GM23338 (cell line): Measurements from ENCODE around the gene LPAR1. TPM values are rescaled to one million over a fixed set of nuclear protein-coding genes. Genes with fewer than 3 reads are reported as not detected.
"Not testable (repeated sequence)": the region's sequence is repeated elsewhere in the genome, so short reads cannot be mapped to it uniquely, and the experiment has no call there.

Experiments
- ATAC-seq: fragments of 200-7000 bp; cut with Tn5 transposase; 3 replicates; pipeline ENCODE4 v1.9.1; 2020
- DNase-seq: peaks from one replicate; pipeline ENCODE4 v3.0.0-alpha.2; 2015; ENCODE audit warnings: low spot score
- H2AFZ ChIP-seq: fragments of 200-600 bp; sonication (generic); 2 replicates; pipeline ENCODE4 v1.8.0; 2016; ENCODE audit warnings: antibody characterized with exemption, mild to moderate bottlenecking, moderate library complexity
- H3F3A ChIP-seq: fragments of 200-600 bp; sonication (generic); replicated peaks from 2 replicates; pipeline ENCODE4 v1.8.0; 2017; ENCODE audit warnings: antibody characterized with exemption, mixed run types, low read depth
- H3K27ac ChIP-seq: fragments of 200-600 bp; sonication (generic); 2 replicates; pipeline ENCODE4 v1.6.1; 2016; ENCODE audit warnings: low read depth
- H3K27me3 ChIP-seq: fragments of 200-600 bp; sonication (generic); 2 replicates; pipeline ENCODE4 v1.8.0; 2016; ENCODE audit warnings: mild to moderate bottlenecking, mixed run types, moderate library complexity; ENCODE audit not compliant: insufficient read depth
- H3K36me3 ChIP-seq: fragments of 200-600 bp; sonication (generic); 2 replicates; pipeline ENCODE4 v1.8.0; 2016; ENCODE audit warnings: mild to moderate bottlenecking; ENCODE audit not compliant: insufficient read depth
- H3K4me1 ChIP-seq: fragments of 200-600 bp; sonication (generic); 2 replicates; pipeline ENCODE4 v1.8.0; 2016; ENCODE audit warnings: mild to moderate bottlenecking, moderate library complexity; ENCODE audit not compliant: insufficient read depth
- H3K4me2 ChIP-seq: fragments of 200-600 bp; sonication (generic); 2 replicates; pipeline ENCODE4 v1.7.1; 2017; ENCODE audit warnings: mixed run types
- H3K4me3 ChIP-seq: fragments of 200-600 bp; sonication (generic); 2 replicates; pipeline ENCODE4 v1.6.1; 2016; ENCODE audit warnings: mixed run types
- H3K79me2 ChIP-seq: fragments of 200-600 bp; sonication (generic); replicated peaks from 2 replicates; pipeline ENCODE4 v1.8.0; 2017; ENCODE audit warnings: mild to moderate bottlenecking; ENCODE audit not compliant: insufficient read depth
- H3K9me2 ChIP-seq: fragments of 200-600 bp; sonication (generic); 2 replicates; pipeline ENCODE4 v1.8.0; 2017; ENCODE audit not compliant: insufficient read depth
- H4K20me1 ChIP-seq: fragments of 200-600 bp; sonication (generic); replicated peaks from 2 replicates; pipeline ENCODE4 v1.8.0; 2017; ENCODE audit warnings: mild to moderate bottlenecking; ENCODE audit not compliant: insufficient read depth
- H3K27ac Mint-ChIP-seq: 2 replicates; pipeline ENCODE4 v1.8.0; 2020; ENCODE audit warnings: inconsistent platforms, mild to moderate bottlenecking, moderate library complexity, mixed read lengths
- H3K27me3 Mint-ChIP-seq: 3 replicates; pipeline ENCODE4 v1.8.0; 2022; ENCODE audit warnings: low read depth, mild to moderate bottlenecking, moderate library complexity, mixed read lengths, inconsistent platforms; ENCODE audit not compliant: insufficient read depth, poor library complexity
- H3K36me3 Mint-ChIP-seq: 3 replicates; pipeline ENCODE4 v1.8.0; 2021; ENCODE audit warnings: low read depth, mild to moderate bottlenecking, inconsistent platforms, moderate library complexity, mixed read lengths
- H3K4me1 Mint-ChIP-seq: 3 replicates; pipeline ENCODE4 v1.8.0; 2020; ENCODE audit warnings: mild to moderate bottlenecking, inconsistent platforms, mixed read lengths
- H3K4me3 Mint-ChIP-seq: 3 replicates; pipeline ENCODE4 v1.8.0; 2021; ENCODE audit warnings: moderate library complexity, mild to moderate bottlenecking, inconsistent platforms, mixed read lengths
- H3K9me3 Mint-ChIP-seq: 3 replicates; pipeline ENCODE4 v1.8.0; 2020; ENCODE audit warnings: moderate library complexity, mild to moderate bottlenecking, inconsistent platforms, mixed read lengths
- CREB1 ChIP-seq: fragments of 250-450 bp; sonication (Bioruptor Pico); IDR thresholded peaks from 2 replicates; pipeline ENCODE4 v1.5.0; 2020; ENCODE audit warnings: low read depth, mild to moderate bottlenecking, moderate library complexity
- CTCF ChIP-seq, 2 experiments: fragments of 200-600 bp in 1 of 2; sonication (generic) in 1 of 2; conservative IDR thresholded peaks; 2 replicates each; pipeline versions ENCODE4 v1.5.1 to v1.6.1; 2016 to 2017; ENCODE audit warnings: antibody characterized with exemption in 2 of 2, low read depth in 2 of 2, mild to moderate bottlenecking in 2 of 2, moderate library complexity in 1 of 2
- EZH2phosphoT487 ChIP-seq: fragments of 200-600 bp; sonication (generic); IDR thresholded peaks from one replicate; pipeline ENCODE4 v1.8.1; 2018; ENCODE audit warnings: antibody characterized with exemption; ENCODE audit not compliant: unreplicated experiment
- NANOG ChIP-seq: IDR thresholded peaks from 2 replicates; pipeline ENCODE4 v1.6.1; 2016; ENCODE audit warnings: antibody characterized with exemption, borderline replicate concordance
- REST ChIP-seq: IDR thresholded peaks from one replicate; pipeline ENCODE4 v1.6.1; 2018; ENCODE audit warnings: antibody characterized with exemption; ENCODE audit not compliant: unreplicated experiment
- STAT1 ChIP-seq: IDR thresholded peaks from one replicate; pipeline ENCODE4 v1.6.1; 2016; ENCODE audit warnings: antibody characterized with exemption; ENCODE audit not compliant: unreplicated experiment
- ZNF114 ChIP-seq: fragments of 250-450 bp; sonication (Bioruptor Pico); IDR thresholded peaks from 2 replicates; pipeline ENCODE4 v1.5.0; 2020; ENCODE audit warnings: mild to moderate bottlenecking, moderate library complexity
- polyA plus RNA-seq: library from polyadenylated mRNA; unstranded; fragments of >200 nt; fragmentation: Nextera tagmentation; extraction: Ambion mirVana; gene quantifications from 2 replicates; pipeline ENCODE4 v1.2.1, GENCODE V29; 2016
- total RNA-seq: library from RNA; depleted of rRNA; stranded (reverse); fragments of >200 nt; shearing (Covaris generic); gene quantifications from 2 replicates; pipeline ENCODE4 v1.2.3, GENCODE V29; 2014

The LPAR1 gene
- total and polyA plus RNA-seq, 2 experiments from 2014 or later: 1.0 to 3.8 TPM

GRCh38 chr9:111047287-111047686, 9.0 kb upstream of the LPAR1 start:
- not testable (repeated sequence) for H3K27ac ChIP-seq, H3K4me3 ChIP-seq, H3K4me1 Mint-ChIP-seq, H3K36me3 ChIP-seq, DNase-seq, H3F3A ChIP-seq, H2AFZ ChIP-seq, H3K4me1 ChIP-seq, H4K20me1 ChIP-seq, H3K79me2 ChIP-seq, H3K9me3 Mint-ChIP-seq, H3K36me3 Mint-ChIP-seq, H3K4me2 ChIP-seq, H3K27ac Mint-ChIP-seq, ATAC-seq, H3K27me3 ChIP-seq, H3K4me3 Mint-ChIP-seq, H3K9me2 ChIP-seq, H3K27me3 Mint-ChIP-seq

GRCh38 chr9:111041902-111042301, 3.6 kb upstream of the LPAR1 start:
- Histone ChIP-seq H3F3A (no peaks in the 10 kb centered on the region), H3K79me2 (no peaks in the 10 kb centered on the region), H3K4me1 (peaks cover 4% of the 10 kb centered on the region), H3K9me2 (no peaks in the 10 kb centered on the region), H3K4me2 (no peak overlapping the region), H3K27me3 (peaks cover 31% of the 10 kb centered on the region), H4K20me1 (no peaks in the 10 kb centered on the region), H2AFZ (peak overlapping the region; percentile 4; the same call in 1 of the 2 replicates), H3K36me3 (no peaks in the 10 kb centered on the region), H3K4me3 (no peak overlapping the region), H3K27ac (no peak overlapping the region)
- DNase-seq (no peak), ATAC-seq (no peak)
- Mint-ChIP-seq H3K4me3 (no peak overlapping the region), H3K27ac (no peak overlapping the region), H3K27me3 (peaks cover 20% of the 10 kb centered on the region), H3K4me1 (peaks cover 11% of the 10 kb centered on the region), H3K36me3 (no peaks in the 10 kb centered on the region; the same call in 2 of the 3 replicates), H3K9me3 (peaks cover 6% of the 10 kb centered on the region; the same call in 2 of the 3 replicates)
- TF ChIP-seq CTCF (conservative IDR thresholded peaks at IDR 0.05; ENCODE audit: low read depth in 2 of 2): no peak
- no peak for TF ChIP-seq ZNF114 (CRISPR knock-in tag)
- TF ChIP-seq CREB1 (CRISPR knock-in tag): no peak
- TF ChIP-seq STAT1: no peak
- no peak for TF ChIP-seq NANOG

GRCh38 chr9:111040494-111040893, 2.2 kb upstream of the LPAR1 start:
- Mint-ChIP-seq H3K4me3 (no peak overlapping the region), H3K9me3 (peaks cover 2% of the 10 kb centered on the region; the same call in 2 of the 3 replicates), H3K27ac (no peak overlapping the region), H3K27me3 (peaks cover 27% of the 10 kb centered on the region), H3K36me3 (no peaks in the 10 kb centered on the region; the same call in 2 of the 3 replicates), H3K4me1 (peaks cover 25% of the 10 kb centered on the region)
- H3K4me2 ChIP-seq: no peak overlapping the region
- no peak overlapping the region for H2AFZ ChIP-seq
- no peaks in the 10 kb centered on the region for H3F3A ChIP-seq
- no peaks in the 10 kb centered on the region for H3K36me3 ChIP-seq
- H3K27me3 ChIP-seq: peaks cover 38% of the 10 kb centered on the region
- TF ChIP-seq REST (no peak), EZH2phosphoT487 (no peak)
- no peak overlapping the region for H3K27ac ChIP-seq
- no peak for ATAC-seq
- no peaks in the 10 kb centered on the region for H3K79me2 ChIP-seq
- no peak overlapping the region for H3K4me3 ChIP-seq
- peaks cover 15% of the 10 kb centered on the region for H3K4me1 ChIP-seq
- H3K9me2 ChIP-seq: no peaks in the 10 kb centered on the region
- H4K20me1 ChIP-seq: no peaks in the 10 kb centered on the region
- DNase-seq: no peak
